Astrocyte of the cerebellum (primary cell): ENCODE measurements around the gene TPRA1.

ENCODE experiments used
- DNase-seq: peaks from one replicate; pipeline ENCODE4 v3.0.0-alpha.2; 2011; ENCODE audit warnings: low read depth
- H3K4me3 ChIP-seq: 2 replicates; pipeline ENCODE4 v1.5.1; 2011; ENCODE audit warnings: mild to moderate bottlenecking, low read depth, low read length, moderate library complexity
- in situ Hi-C: cut with HindIII; loops from 2 replicates; pipeline ENCODE4 v1.10.0; 2017; ENCODE audit warnings: low sequenced_read_pairs
- TF ChIP-seq, protein P1 (sequence below): IDR thresholded peaks from 2 replicates; pipeline ENCODE4 v1.5.1; 2012; ENCODE audit warnings: low read length, low read depth, moderate library complexity, mild to moderate bottlenecking; ENCODE audit errors: missing control alignments

The TPRA1 gene

DNA sequence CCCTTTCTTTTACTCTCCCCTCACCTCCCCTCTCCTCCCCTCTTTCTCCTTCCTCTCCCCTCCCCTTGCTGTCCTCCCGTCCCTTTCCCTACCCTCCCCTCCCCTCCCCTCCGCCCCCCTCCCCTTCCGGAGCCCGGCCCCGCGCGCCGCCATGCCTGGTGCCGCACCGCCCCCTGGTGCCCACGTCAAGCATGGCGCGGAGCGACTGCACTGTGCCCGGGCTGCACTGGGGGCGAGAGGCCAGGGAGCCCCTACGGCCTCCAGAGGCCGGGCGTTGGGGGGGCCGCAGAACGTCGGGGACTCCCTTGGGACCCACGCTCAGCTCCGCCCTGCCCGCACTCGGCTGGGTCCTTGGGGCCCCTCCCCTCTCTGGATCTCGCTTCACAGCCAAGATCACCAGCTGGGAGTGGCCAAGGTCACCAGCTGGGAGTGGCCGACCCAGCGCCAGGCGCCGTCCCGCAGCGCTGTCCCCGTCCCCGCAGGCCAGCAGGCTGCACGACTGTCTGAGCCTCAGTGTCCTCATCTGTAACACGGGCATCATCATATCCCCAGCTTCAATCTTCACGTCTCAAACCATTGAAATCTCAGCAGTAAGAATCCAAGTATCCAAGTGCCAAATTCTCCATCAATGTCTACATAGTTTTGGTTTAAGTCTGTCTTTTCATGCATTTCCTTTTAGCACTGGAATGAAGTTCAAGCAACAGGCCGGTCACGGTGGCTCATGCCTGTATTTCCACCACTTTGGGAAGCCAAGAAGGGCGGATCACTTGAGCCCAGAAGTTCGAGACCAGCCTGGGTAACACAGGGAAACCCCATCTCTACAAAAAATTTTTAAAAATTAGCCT is 42.5 kb downstream of the TPRA1 start:
- in situ Hi-C loops, result no loop called here
- TF ChIP-seq, protein P1, sequence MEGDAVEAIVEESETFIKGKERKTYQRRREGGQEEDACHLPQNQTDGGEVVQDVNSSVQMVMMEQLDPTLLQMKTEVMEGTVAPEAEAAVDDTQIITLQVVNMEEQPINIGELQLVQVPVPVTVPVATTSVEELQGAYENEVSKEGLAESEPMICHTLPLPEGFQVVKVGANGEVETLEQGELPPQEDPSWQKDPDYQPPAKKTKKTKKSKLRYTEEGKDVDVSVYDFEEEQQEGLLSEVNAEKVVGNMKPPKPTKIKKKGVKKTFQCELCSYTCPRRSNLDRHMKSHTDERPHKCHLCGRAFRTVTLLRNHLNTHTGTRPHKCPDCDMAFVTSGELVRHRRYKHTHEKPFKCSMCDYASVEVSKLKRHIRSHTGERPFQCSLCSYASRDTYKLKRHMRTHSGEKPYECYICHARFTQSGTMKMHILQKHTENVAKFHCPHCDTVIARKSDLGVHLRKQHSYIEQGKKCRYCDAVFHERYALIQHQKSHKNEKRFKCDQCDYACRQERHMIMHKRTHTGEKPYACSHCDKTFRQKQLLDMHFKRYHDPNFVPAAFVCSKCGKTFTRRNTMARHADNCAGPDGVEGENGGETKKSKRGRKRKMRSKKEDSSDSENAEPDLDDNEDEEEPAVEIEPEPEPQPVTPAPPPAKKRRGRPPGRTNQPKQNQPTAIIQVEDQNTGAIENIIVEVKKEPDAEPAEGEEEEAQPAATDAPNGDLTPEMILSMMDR, result peak; percentile 66
- H3K4me3 ChIP-seq, result peak overlapping the region; percentile 54
- DNase-seq, result peak; percentile 61

DNA sequence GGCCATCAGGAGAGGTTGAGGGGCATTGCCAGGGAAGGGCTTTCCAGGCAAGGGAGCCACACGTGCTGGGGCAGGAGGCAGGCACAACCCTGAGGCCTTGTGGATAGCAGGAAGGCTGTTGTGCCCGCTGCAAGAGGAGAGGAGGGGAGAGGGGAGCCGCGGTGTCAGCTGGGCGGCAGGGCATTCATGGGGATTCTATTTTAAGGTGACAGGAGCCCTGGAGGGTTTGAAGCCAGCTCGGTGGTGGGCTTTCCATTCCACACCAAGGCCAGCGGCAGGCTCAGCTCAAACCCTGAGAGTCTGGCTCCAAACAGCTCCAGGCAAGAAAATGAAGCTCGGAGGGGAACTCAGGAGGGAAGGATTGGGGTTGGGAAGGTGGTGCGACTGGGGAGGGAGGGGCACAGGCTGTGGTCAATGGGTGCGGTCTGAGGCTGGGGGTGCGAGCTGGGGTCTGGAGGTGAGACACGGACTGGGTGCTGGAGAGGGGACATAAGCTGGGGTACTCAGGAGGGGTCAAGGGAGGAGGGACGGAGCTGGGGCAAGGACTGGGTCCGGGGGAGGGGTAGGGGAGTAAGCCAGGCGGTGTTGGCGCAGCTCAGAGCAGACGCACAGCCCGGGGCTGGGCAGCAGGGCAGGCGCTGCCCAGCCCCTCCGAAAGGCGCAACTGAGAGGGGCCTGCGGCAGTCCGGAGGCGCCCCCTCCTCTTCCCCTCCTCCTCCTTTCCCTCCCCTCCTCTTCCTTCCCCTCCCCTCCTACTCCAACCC is 43.4 kb downstream of the TPRA1 start:
- no peak for DNase-seq
- peak overlapping the region; percentile 54 for H3K4me3 ChIP-seq
- in situ Hi-C loops, result no loop called here
- TF ChIP-seq, protein P1, result no peak

DNA sequence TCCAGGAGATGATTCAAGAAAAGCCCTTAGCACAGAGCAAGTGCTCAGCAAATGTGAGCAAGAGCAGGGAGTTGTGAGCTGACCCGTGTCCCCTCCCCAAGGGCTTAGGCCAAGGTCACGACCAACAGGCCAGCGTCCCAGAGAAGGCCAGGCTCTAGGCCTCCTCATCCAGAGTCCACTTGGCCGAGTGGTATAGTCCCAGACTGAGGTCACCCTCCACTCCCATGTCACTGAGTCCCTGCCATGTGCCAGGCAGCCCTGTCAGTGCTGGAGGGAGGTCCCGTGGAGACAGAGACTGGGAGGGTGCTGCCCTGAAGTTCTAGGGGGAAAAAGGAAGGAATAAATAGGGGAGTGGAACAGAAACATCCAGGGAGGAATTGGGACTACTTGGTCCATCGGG is 44.0 kb downstream of the TPRA1 start:
- DNase-seq, result no peak
- TF ChIP-seq, protein P1, result no peak
- H3K4me3 ChIP-seq, result no peak overlapping the region
- in situ Hi-C loops, result no loop called here

DNA sequence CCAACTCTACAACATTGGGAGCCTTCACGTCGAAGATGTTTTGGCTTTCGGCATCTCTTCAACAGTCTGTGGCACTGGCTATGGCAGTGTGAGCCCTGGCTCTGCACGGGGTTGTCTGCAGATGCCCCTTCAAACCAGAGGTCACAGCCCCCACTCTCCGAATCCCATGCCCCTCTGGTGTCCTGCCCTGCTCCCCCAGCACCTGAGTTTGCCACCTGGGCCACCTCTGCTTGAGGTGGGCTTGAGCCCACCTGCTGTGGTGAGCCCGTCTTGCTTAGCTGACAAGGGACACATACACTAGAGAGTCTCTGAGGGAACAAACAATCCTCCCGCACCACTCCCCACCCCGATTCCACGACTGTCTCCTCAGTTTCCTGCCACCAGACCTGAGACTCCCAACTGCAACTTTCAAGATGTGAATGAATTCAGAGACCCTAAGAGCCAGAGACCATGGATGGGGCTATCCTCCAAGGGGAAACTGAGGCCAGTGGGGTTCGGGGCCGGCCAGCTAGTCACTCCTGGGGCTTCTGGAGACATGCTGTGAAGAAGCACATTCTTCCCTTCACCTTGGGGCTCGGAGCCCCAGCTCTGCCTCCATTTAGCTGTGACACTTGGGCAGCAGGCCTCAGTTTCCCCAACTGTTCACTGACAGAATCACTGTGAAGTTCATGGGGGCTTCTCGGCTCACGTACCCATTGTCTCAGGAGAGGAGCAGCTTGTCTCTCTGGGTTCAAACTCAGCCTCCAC is 44.6 kb downstream of the TPRA1 start:
- in situ Hi-C loops, result no loop called here
- no peak overlapping the region for H3K4me3 ChIP-seq
- TF ChIP-seq, protein P1, result no peak
- no peak for DNase-seq

DNA sequence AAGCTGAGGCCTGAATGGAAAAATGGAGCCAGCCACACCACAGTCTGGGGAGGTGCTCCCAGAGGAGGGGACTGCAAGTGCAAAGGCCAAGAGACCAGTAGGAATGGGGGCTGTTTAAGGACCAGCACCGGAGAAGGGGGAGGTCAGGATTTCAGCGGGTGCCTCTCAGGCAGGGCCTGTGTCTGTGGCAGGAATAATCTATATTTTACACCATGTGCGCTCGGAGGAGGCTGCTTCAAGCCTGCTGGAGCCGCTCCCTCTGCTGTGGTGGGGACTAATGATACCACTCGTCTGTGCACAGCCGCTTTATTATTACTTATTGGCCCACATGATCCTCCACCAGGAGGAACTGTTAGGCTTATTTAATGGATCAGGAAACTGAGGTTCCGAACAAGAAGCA is 45.3 kb downstream of the TPRA1 start:
- TF ChIP-seq, protein P1, result no peak
- no peak overlapping the region for H3K4me3 ChIP-seq
- DNase-seq, result no peak
- in situ Hi-C loops, result no loop called here

DNA sequence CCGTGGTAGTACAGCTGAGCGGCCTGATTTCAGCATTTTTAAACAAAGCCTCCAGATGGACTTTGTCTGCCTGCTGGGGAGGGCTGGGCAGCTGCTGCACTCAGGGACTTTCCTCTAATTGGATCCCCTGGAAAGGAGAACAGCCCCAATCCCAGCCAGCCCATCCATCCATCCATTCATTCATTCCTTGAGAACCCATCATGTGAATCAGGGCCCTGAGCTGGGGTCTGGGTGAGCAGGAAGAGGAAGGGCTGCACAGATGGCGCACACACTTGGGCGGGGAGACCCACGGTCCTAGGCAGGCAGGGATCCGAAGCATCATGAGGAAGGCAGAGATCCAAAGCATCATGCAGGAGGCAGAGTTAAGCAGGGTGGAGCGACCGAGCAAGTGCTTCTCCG is 45.7 kb downstream of the TPRA1 start:
- DNase-seq, result no peak
- no peak overlapping the region for H3K4me3 ChIP-seq
- in situ Hi-C loops, result no loop called here
- TF ChIP-seq, protein P1, result no peak
